ENCODE data around the gene CEMIP.

The CEMIP gene

GRCh38 chr15:80892414-80892813 lies 113.2 kb downstream of the CEMIP start:
- Histone ChIP-seq H3K27ac (no peak overlapping the region), H3K4me3 (no peak overlapping the region), H3K4me1 (peaks cover 0 to 10% (median 2%) of the 10 kb centered on the region in 4 donors), H3K27me3 (no peaks in the 10 kb centered on the region), H3K36me3 (peaks cover 0 to 22% (median 18%) of the 10 kb centered on the region in 3 donors), H3K9me3 (no peaks in the 10 kb centered on the region)
- intact Hi-C loops (cut with DNase I; ENCODE audit: low total_unique reads), result no loop called here
- no peak for TF ChIP-seq CTCF (IDR thresholded peaks at IDR 0.05)
- DNase-seq, result no peak

GRCh38 chr15:80893777-80894176 lies 114.6 kb downstream of the CEMIP start:
- H3K9me3 ChIP-seq, result no peaks in the 10 kb centered on the region

GRCh38 chr15:80895091-80895490 lies 115.9 kb downstream of the CEMIP start:
- no peak for DNase-seq
- Histone ChIP-seq H3K9me3 (no peaks in the 10 kb centered on the region), H3K4me3 (no peak overlapping the region), H3K36me3 (peaks cover 0 to 22% (median 19%) of the 10 kb centered on the region in 3 donors), H3K27me3 (no peaks in the 10 kb centered on the region), H3K4me1 (peaks cover 0 to 10% (median 2%) of the 10 kb centered on the region in 4 donors), H3K27ac (no peak overlapping the region)
- no peak for TF ChIP-seq CTCF (IDR thresholded peaks at IDR 0.05)
- intact Hi-C loops (cut with DNase I; ENCODE audit: low total_unique reads), result no loop called here

More at GRCh38 chr15:80893777-80894176, 114.6 kb downstream of the CEMIP start:
- DNase-seq, result no peak
- intact Hi-C loops (cut with DNase I; ENCODE audit: low total_unique reads), result no loop called here
- no peak for TF ChIP-seq CTCF (IDR thresholded peaks at IDR 0.05)
- H3K4me1 ChIP-seq, result peaks cover 0 to 10% (median 2%) of the 10 kb centered on the region in 4 donors
- peaks cover 0 to 22% (median 19%) of the 10 kb centered on the region in 3 donors for H3K36me3 ChIP-seq
- H3K4me3 ChIP-seq, result no peak overlapping the region
- no peaks in the 10 kb centered on the region for H3K27me3 ChIP-seq
- no peak overlapping the region for H3K27ac ChIP-seq

- no peak for TF ChIP-seq CTCF (IDR thresholded peaks at IDR 0.05)
- H3K9me3 ChIP-seq, result no peaks in the 10 kb centered on the region
- H3K4me3 ChIP-seq, result no peak overlapping the region
- H3K36me3 ChIP-seq, result peaks cover 0 to 22% (median 19%) of the 10 kb centered on the region in 3 donors
- DNase-seq, result no peak
- H3K27ac ChIP-seq, result no peak overlapping the region
- H3K27me3 ChIP-seq, result no peaks in the 10 kb centered on the region
- intact Hi-C loops (cut with DNase I; ENCODE audit: low total_unique reads), result no loop called here
- peaks cover 0 to 6% (median 2%) of the 10 kb centered on the region in 4 donors for H3K4me1 ChIP-seq
These were observed 116.8 kb downstream of the CEMIP start for GRCh38 chr15:80895965-80896364.

- H3K27me3 ChIP-seq, result no peaks in the 10 kb centered on the region
- no peak overlapping the region for H3K4me3 ChIP-seq
- H3K4me1 ChIP-seq, result no peaks in the 10 kb centered on the region
- no peak for DNase-seq
- intact Hi-C loops (cut with DNase I; ENCODE audit: low total_unique reads), result no loop called here
- no peak overlapping the region for H3K27ac ChIP-seq
- peaks cover 3 to 21% (median 19%) of the 10 kb centered on the region in 3 donors for H3K36me3 ChIP-seq
- TF ChIP-seq CTCF (IDR thresholded peaks at IDR 0.05), result no peak
- H3K9me3 ChIP-seq, result no peaks in the 10 kb centered on the region
These were observed 118.9 kb downstream of the CEMIP start for GRCh38 chr15:80898040-80898439.

- H3K27me3 ChIP-seq, result no peaks in the 10 kb centered on the region
- DNase-seq, result no peak
- no peak for TF ChIP-seq CTCF (IDR thresholded peaks at IDR 0.05)
- no peak overlapping the region for H3K4me3 ChIP-seq
- no peak overlapping the region for H3K27ac ChIP-seq
- H3K9me3 ChIP-seq, result no peaks in the 10 kb centered on the region
- peaks cover 9 to 49% (median 11%) of the 10 kb centered on the region in 3 donors for H3K36me3 ChIP-seq
- no peaks in the 10 kb centered on the region for H3K4me1 ChIP-seq
- intact Hi-C loops (cut with DNase I; ENCODE audit: low total_unique reads), result no loop called here
These were observed 123.2 kb downstream of the CEMIP start for GRCh38 chr15:80902298-80902801.

Measured in tibial artery (tissue), 4 donors.